Spinal cord (tissue), 10 donors: ENCODE data around the gene RPL18. TPM values are rescaled to one million over a fixed set of nuclear protein-coding genes. Genes with fewer than 3 reads are reported as not detected.

Source experiments
- DNase-seq, 6 donors: peaks; one replicate each; pipeline versions ENCODE4 v3.0.0 to v3.0.0-alpha.2; 2013 to 2015; ENCODE audit warnings: low spot score in 6 of 6, low read depth in 4 of 6
- H3K27ac ChIP-seq: one replicate; pipeline ENCODE4 v1.5.1; 2013; ENCODE audit warnings: low read depth, low read length, control low read depth
- H3K27me3 ChIP-seq: one replicate; pipeline ENCODE4 v1.6.1; 2013; ENCODE audit warnings: low read length; ENCODE audit not compliant: control insufficient read depth, insufficient read depth
- H3K36me3 ChIP-seq: one replicate; pipeline ENCODE4 v1.6.1; 2013; ENCODE audit warnings: low read length; ENCODE audit not compliant: control insufficient read depth, insufficient read depth
- H3K4me1 ChIP-seq: one replicate; pipeline ENCODE4 v1.6.1; 2013; ENCODE audit warnings: low read length; ENCODE audit not compliant: control insufficient read depth, insufficient read depth
- H3K4me3 ChIP-seq: one replicate; pipeline ENCODE4 v1.5.1; 2013; ENCODE audit warnings: low read depth, low read length, control low read depth
- H3K9me3 ChIP-seq: one replicate; pipeline ENCODE4 v1.6.1; 2013; ENCODE audit warnings: low read length; ENCODE audit not compliant: control insufficient read depth, insufficient read depth
- WGBS: methylation state at CpG from one replicate; pipeline ENCODE4 v1.1.5; 2013; ENCODE audit warnings: missing lambda C conversion rate; ENCODE audit not compliant: insufficient coverage; 5-methylcytosine and 5-hydroxymethylcytosine counted together
- long read RNA-seq, 4 donors: transcript quantifications; one replicate each; lab custom pipeline, GENCODE V29; 2026
- polyA plus RNA-seq, 2 donors: library from polyadenylated mRNA; unstranded; fragments of 120-200 nt; gene quantifications; one replicate each; pipeline ENCODE4 v1.2.1, GENCODE V29; 2013; ENCODE audit not compliant: insufficient read length in 2 of 2
- total RNA-seq, 2 donors: library from RNA; depleted of rRNA in 1 of 2; stranded (reverse); fragments of 120-200 nt in 1 of 2; fragments of >200 nt in 1 of 2; gene quantifications; one replicate each; pipeline versions ENCODE4 v1.2.3 to v1.2.4, GENCODE V29; 2013 to 2014
- donor health status: healthy.

The RPL18 gene
- 1,000 to 10,000 TPM in 1 of 2 donors, 100 to 1,000 TPM in 1; 747 to 1,623 TPM for total RNA-seq
- 1,000 to 10,000 TPM; 1,019 to 1,048 TPM for polyA plus RNA-seq
- long read RNA-seq, donor 1, transcript RPL18-203 (1 exons, 3,844 nt) = minor isoform, 10 of 569 reads
- long read RNA-seq, donor 1, transcript RPL18-208 (7 exons, 1,004 nt) = major isoform, 353 of 569 reads
- long read RNA-seq, donor 1, transcript RPL18-207 (2 exons, 666 nt) = minor isoform, 12 of 569 reads
- long read RNA-seq, donor 1, transcript RPL18-201 (6 exons, 612 nt) = minor isoform, 76 of 569 reads
- long read RNA-seq, donor 1, partial matches to known transcripts = 104 of 569 reads
- long read RNA-seq, donor 1, other reads (novel, unspliced or antisense) = 0 of 569 reads
- long read RNA-seq, donor 2, transcript RPL18-208 (7 exons, 1,004 nt) = major isoform, 144 of 211 reads
- long read RNA-seq, donor 2, transcript RPL18-203 (1 exons, 3,844 nt) = minor isoform, 5 of 211 reads
- long read RNA-seq, donor 2, transcript RPL18-201 (6 exons, 612 nt) = minor isoform, 18 of 211 reads
- long read RNA-seq, donor 2, partial matches to known transcripts = 30 of 211 reads
- long read RNA-seq, donor 2, other reads (novel, unspliced or antisense) = 0 of 211 reads
- long read RNA-seq, donor 3, transcript RPL18-201 (6 exons, 612 nt) = minor isoform, 28 of 259 reads
- long read RNA-seq, donor 3, transcript RPL18-207 (2 exons, 666 nt) = minor isoform, 5 of 259 reads
- long read RNA-seq, donor 3, transcript RPL18-208 (7 exons, 1,004 nt) = major isoform, 192 of 259 reads
- long read RNA-seq, donor 3, partial matches to known transcripts = 24 of 259 reads
- long read RNA-seq, donor 3, other reads (novel, unspliced or antisense) = 0 of 259 reads
- long read RNA-seq, donor 4, transcript RPL18-203 (1 exons, 3,844 nt) = minor isoform, 14 of 1,437 reads
- long read RNA-seq, donor 4, transcript RPL18-201 (6 exons, 612 nt) = minor isoform, 170 of 1,437 reads
- long read RNA-seq, donor 4, transcript RPL18-207 (2 exons, 666 nt) = minor isoform, 47 of 1,437 reads
- long read RNA-seq, donor 4, transcript RPL18-208 (7 exons, 1,004 nt) = major isoform, 867 of 1,437 reads
- long read RNA-seq, donor 4, partial matches to known transcripts = 293 of 1,437 reads
- long read RNA-seq, donor 4, other reads (novel, unspliced or antisense) = 16 of 1,437 reads

GRCh38 chr19:48618916-48619691, at the start of gene RPL18, which contains the start of gene SPHK2:
Gene RPL18 (minus strand): TSS chr19:48619178. CDS start chr19:48619143, 35 bp downstream.
Gene SPHK2 (plus strand): TSS chr19:48619506. CDS start chr19:48620515, 1,009 bp downstream.
- DNase-seq = peak; percentile 94 to 100 (median 98)
- peak within 1 kb of the TSS; percentile 96 for H3K4me3 ChIP-seq
- WGBS = 0% methylated on average over 69 of the region's 69 CpGs
- peaks cover 69% of the 10 kb centered on the region for H3K4me1 ChIP-seq
- peak within 1 kb of the TSS; percentile 80 for H3K27ac ChIP-seq
- peaks cover 36% of the 10 kb centered on the region for H3K36me3 ChIP-seq
- H3K9me3 ChIP-seq = no peaks in the 10 kb centered on the region
- no peaks in the 10 kb centered on the region for H3K27me3 ChIP-seq

- H3K9me3 ChIP-seq = no peaks in the 10 kb centered on the region
- WGBS = 94% methylated on average over 1 of the region's 2 CpGs
- H3K4me3 ChIP-seq = no peak overlapping the region
- H3K4me1 ChIP-seq = peaks cover 24% of the 10 kb centered on the region
- peaks cover 2% of the 10 kb centered on the region for H3K27me3 ChIP-seq
- H3K27ac ChIP-seq = no peak overlapping the region
- no peaks in the 10 kb centered on the region for H3K36me3 ChIP-seq
- no peak for DNase-seq
These were observed 49.8 kb upstream of the RPL18 start for GRCh38 chr19:48668761-48669160.

- Histone ChIP-seq H3K9me3 (no peaks in the 10 kb centered on the region), H3K27me3 (no peaks in the 10 kb centered on the region), H3K36me3 (no peaks in the 10 kb centered on the region), H3K4me3 (no peak overlapping the region), H3K27ac (no peak overlapping the region), H3K4me1 (peaks cover 19% of the 10 kb centered on the region)
- 73% methylated on average over 3 of the region's 3 CpGs for whole genome bisulfite sequencing
- DNase-seq = no peak
These were observed 49.4 kb upstream of the RPL18 start for GRCh38 chr19:48668332-48668731.

- Histone ChIP-seq H3K9me3 (no peaks in the 10 kb centered on the region), H3K27me3 (no peaks in the 10 kb centered on the region), H3K4me3 (no peak overlapping the region), H3K36me3 (no peaks in the 10 kb centered on the region), H3K4me1 (peaks cover 5% of the 10 kb centered on the region), H3K27ac (no peak overlapping the region)
- WGBS = 86% methylated on average over 2 of the region's 6 CpGs
- DNase-seq = no peak
These were observed 46.8 kb upstream of the RPL18 start for GRCh38 chr19:48665786-48666185.

- Histone ChIP-seq H3K9me3 (no peaks in the 10 kb centered on the region), H3K36me3 (no peaks in the 10 kb centered on the region), H3K4me3 (no peak overlapping the region), H3K27me3 (no peaks in the 10 kb centered on the region), H3K4me1 (peaks cover 6% of the 10 kb centered on the region), H3K27ac (no peak overlapping the region)
- no peak for DNase-seq
- WGBS = 76% methylated on average over 13 of the region's 14 CpGs
These were observed 45.5 kb upstream of the RPL18 start for GRCh38 chr19:48664476-48664875.

GRCh38 chr19:48663667-48664066, 44.7 kb upstream of the RPL18 start:
- H3K4me1 ChIP-seq = peaks cover 6% of the 10 kb centered on the region
- H3K27me3 ChIP-seq = no peaks in the 10 kb centered on the region
- H3K36me3 ChIP-seq = no peaks in the 10 kb centered on the region
- 96% methylated on average over 4 of the region's 4 CpGs for WGBS
- H3K9me3 ChIP-seq = no peaks in the 10 kb centered on the region
- DNase-seq = no peak
- no peak overlapping the region for H3K27ac ChIP-seq
- H3K4me3 ChIP-seq = no peak overlapping the region

- 88% methylated on average over 49 of the region's 50 CpGs for WGBS
- H3K27ac ChIP-seq = no peak overlapping the region
- no peak overlapping the region for H3K4me3 ChIP-seq
- DNase-seq = no peak
- no peaks in the 10 kb centered on the region for H3K9me3 ChIP-seq
- H3K36me3 ChIP-seq = no peaks in the 10 kb centered on the region
- peaks cover 6% of the 10 kb centered on the region for H3K4me1 ChIP-seq
- H3K27me3 ChIP-seq = no peaks in the 10 kb centered on the region
These were observed 42.7 kb upstream of the RPL18 start for GRCh38 chr19:48661711-48662090.

- Histone ChIP-seq H3K4me3 (no peak overlapping the region), H3K27me3 (no peaks in the 10 kb centered on the region), H3K27ac (no peak overlapping the region), H3K9me3 (no peaks in the 10 kb centered on the region), H3K4me1 (peaks cover 6% of the 10 kb centered on the region), H3K36me3 (no peaks in the 10 kb centered on the region)
- WGBS = 88% methylated on average over 33 of the region's 35 CpGs
- peak in 3 of 6 donors; percentile 17 to 87 (median 70) for DNase-seq
These were observed 42.1 kb upstream of the RPL18 start for GRCh38 chr19:48660852-48661710.
